Measurements from ENCODE around the gene PSME2.

Gene PSME2

GRCh38 chr14:24156840-24157239, 10.4 kb upstream of the PSME2 start:
- TF ChIP-seq CTCF (IDR thresholded peaks at IDR 0.05) = no peak
- Histone ChIP-seq H3K9me3 (no peaks in the 10 kb centered on the region), H3K36me3 (peaks cover 52 to 88% (median 60%) of the 10 kb centered on the region in 3 donors), H3K4me3 (no peak overlapping the region), H3K27ac (no peak overlapping the region), H3K4me1 (peaks cover 0 to 11% (median 7%) of the 10 kb centered on the region in 4 donors), H3K27me3 (no peaks in the 10 kb centered on the region)
- intact Hi-C loops (cut with DNase I; ENCODE audit: low total_unique reads) = no loop called here
- DNase-seq = no peak

DNA sequence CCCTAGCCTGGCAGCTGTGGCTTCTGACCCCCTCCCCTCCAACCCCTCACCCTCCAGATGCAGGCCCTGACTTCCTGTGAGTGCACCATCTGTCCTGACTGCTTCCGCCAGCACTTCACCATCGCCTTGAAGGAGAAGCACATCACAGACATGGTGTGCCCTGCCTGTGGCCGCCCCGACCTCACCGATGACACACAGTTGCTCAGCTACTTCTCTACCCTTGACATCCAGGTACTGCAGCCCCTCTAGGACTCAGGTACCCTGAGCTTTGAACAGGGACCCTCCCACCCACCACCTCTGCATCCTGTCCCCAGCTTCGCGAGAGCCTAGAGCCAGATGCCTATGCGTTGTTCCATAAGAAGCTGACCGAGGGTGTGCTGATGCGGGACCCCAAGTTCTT, 8.7 kb upstream of the PSME2 start:
- intact Hi-C loops (cut with DNase I; ENCODE audit: low total_unique reads) = no loop called here
- peaks cover 68 to 98% (median 78%) of the 10 kb centered on the region in 3 donors for H3K36me3 ChIP-seq
- H3K9me3 ChIP-seq = no peaks in the 10 kb centered on the region
- no peak for DNase-seq
- TF ChIP-seq CTCF (IDR thresholded peaks at IDR 0.05) = no peak
- no peaks in the 10 kb centered on the region for H3K4me1 ChIP-seq
- H3K4me3 ChIP-seq = no peak overlapping the region
- H3K27me3 ChIP-seq = no peaks in the 10 kb centered on the region
- no peak overlapping the region for H3K27ac ChIP-seq

GRCh38 chr14:24151404-24152080, 5.1 kb upstream of the PSME2 start:
- Histone ChIP-seq H3K27ac (no peak overlapping the region), H3K4me1 (peaks cover 7 to 18% (median 15%) of the 10 kb centered on the region in 4 donors), H3K4me3 (no peak overlapping the region), H3K27me3 (no peaks in the 10 kb centered on the region), H3K36me3 (peaks cover 57 to 79% (median 72%) of the 10 kb centered on the region in 3 donors), H3K9me3 (no peaks in the 10 kb centered on the region)
- intact Hi-C loops (cut with DNase I; ENCODE audit: low total_unique reads) = loop anchor here (5.0 kb wide), 1 partner anchor 94 kb away; no protein-coding TSS in a partner anchor
- no peak for TF ChIP-seq CTCF (IDR thresholded peaks at IDR 0.05)
- no peak for DNase-seq

- no peaks in the 10 kb centered on the region for H3K9me3 ChIP-seq
- H3K27me3 ChIP-seq = no peaks in the 10 kb centered on the region
- peaks cover 51 to 74% (median 67%) of the 10 kb centered on the region in 3 donors for H3K36me3 ChIP-seq
- no peak overlapping the region for H3K27ac ChIP-seq
- no peak overlapping the region for H3K4me3 ChIP-seq
- intact Hi-C loops (cut with DNase I; ENCODE audit: low total_unique reads) = loop anchor here (5.0 kb wide), 1 partner anchor 94 kb away; no protein-coding TSS in a partner anchor
- peaks cover 9 to 21% (median 16%) of the 10 kb centered on the region in 4 donors for H3K4me1 ChIP-seq
- DNase-seq = no peak
- no peak for TF ChIP-seq CTCF (IDR thresholded peaks at IDR 0.05)
Observed at GRCh38 chr14:24150993-24151392, 4.6 kb upstream of the PSME2 start.

DNA sequence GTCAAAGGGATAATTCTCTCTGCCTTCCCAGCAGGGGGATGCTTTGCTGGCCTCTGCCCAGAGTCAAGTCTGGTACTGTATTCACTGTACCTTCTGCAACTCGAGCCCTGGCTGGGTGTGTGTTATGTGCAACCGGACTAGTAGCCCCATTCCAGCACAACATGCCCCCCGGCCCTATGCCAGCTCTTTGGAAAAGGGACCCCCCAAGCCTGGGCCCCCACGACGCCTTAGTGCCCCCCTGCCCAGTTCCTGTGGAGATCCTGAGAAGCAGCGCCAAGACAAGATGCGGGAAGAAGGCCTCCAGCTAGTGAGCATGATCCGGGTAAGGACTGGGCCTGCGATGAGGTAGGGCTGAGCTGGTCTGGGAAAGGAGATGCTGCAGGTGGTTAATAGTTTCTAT, 4.2 kb upstream of the PSME2 start:
- Histone ChIP-seq H3K27ac (no peak overlapping the region), H3K4me1 (peaks cover 12 to 26% (median 19%) of the 10 kb centered on the region in 4 donors), H3K27me3 (no peaks in the 10 kb centered on the region), H3K36me3 (peaks cover 47 to 69% (median 63%) of the 10 kb centered on the region in 3 donors), H3K4me3 (no peak overlapping the region), H3K9me3 (no peaks in the 10 kb centered on the region)
- no peak for DNase-seq
- TF ChIP-seq CTCF (IDR thresholded peaks at IDR 0.05) = no peak
- intact Hi-C loops (cut with DNase I; ENCODE audit: low total_unique reads) = loop anchor here (5.0 kb wide), 1 partner anchor 93 kb away; no protein-coding TSS in a partner anchor
